Stomach smooth muscle (tissue), 2 donors: ENCODE results near the gene IRAK1.

Experiments
- H3K27ac ChIP-seq: one replicate; pipeline ENCODE4 v1.7.0; 2013; ENCODE audit warnings: mild to moderate bottlenecking, low read length, inconsistent platforms
- H3K27me3 ChIP-seq, 2 donors: one replicate each; pipeline ENCODE4 v1.7.0; 2013; ENCODE audit warnings: low read length in 2 of 2; ENCODE audit not compliant: insufficient read depth in 2 of 2, control insufficient read depth in 1 of 2
- H3K36me3 ChIP-seq, 2 donors: one replicate each; pipeline ENCODE4 v1.7.0; 2013; ENCODE audit warnings: low read length in 2 of 2; ENCODE audit not compliant: control insufficient read depth in 2 of 2, insufficient read depth in 2 of 2
- H3K4me1 ChIP-seq: one replicate; pipeline ENCODE4 v1.7.0; 2013; ENCODE audit warnings: low read length; ENCODE audit not compliant: control insufficient read depth, insufficient read depth
- H3K4me3 ChIP-seq, 2 donors: one replicate each; pipeline ENCODE4 v1.7.0; 2013; ENCODE audit warnings: low read length in 2 of 2
- H3K9ac ChIP-seq, 2 donors: one replicate each; pipeline ENCODE4 v1.7.0; 2013; ENCODE audit warnings: low read length in 2 of 2, mild to moderate bottlenecking in 1 of 2
- H3K9me3 ChIP-seq, 2 donors: one replicate each; pipeline ENCODE4 v1.7.0; 2013; ENCODE audit warnings: low read length in 2 of 2; ENCODE audit not compliant: control insufficient read depth in 2 of 2
- donor health status: healthy.
- donor health status: Pancreatic carcinoma.

Gene IRAK1

GRCh38 chrX:153960786-153961185 is 58.9 kb downstream of the IRAK1 start:
- Histone ChIP-seq H3K27me3 (peaks cover 0 to 4% of the 10 kb centered on the region in 2 donors), H3K27ac (peak overlapping the region; percentile 67), H3K4me1 (peaks cover 16% of the 10 kb centered on the region), H3K9ac (no peak overlapping the region), H3K4me3 (no peak overlapping the region), H3K36me3 (peaks cover 22 to 35% of the 10 kb centered on the region in 2 donors), H3K9me3 (no peaks in the 10 kb centered on the region)
